Endothelial cell of umbilical vein (primary cell): Measurements from ENCODE around the gene ZBTB6. TPM values are rescaled to one million over a fixed set of nuclear protein-coding genes. Genes with fewer than 3 reads are reported as not detected.

Experiments
- BruUV-seq: library from RNA; stranded (reverse); fragments of 400-500 nt; replicated peaks from 2 replicates; lab custom pipeline; 2021; lab: Mats Ljungman, UMichigan
- CTCF ChIA-PET: fragments of 300-600, 350-600 bp; sonication (Branson Sonifier 250); formaldehyde crosslinking; loops from one replicate; lab custom pipeline; 2021; ENCODE audit warnings: antibody characterized with exemption, inconsistent platforms; lab: Charles Lee
- POLR2A ChIA-PET: fragments of 300-600, 350-600 bp; sonication (Branson Sonifier 250); formaldehyde crosslinking; loops from one replicate; lab custom pipeline; 2021; ENCODE audit warnings: antibody characterized with exemption, inconsistent platforms; lab: Charles Lee
- DNase-seq: peaks from one replicate; pipeline ENCODE4 v3.0.0-alpha.2; 2011; ENCODE audit warnings: low read depth, low spot score
- FAIRE-seq: peaks from 2 replicates; lab custom pipeline; 2011; peaks lifted over from hg19 to GRCh38; lab: Jason Lieb, UNC
- H2AFZ ChIP-seq: 2 replicates; pipeline ENCODE4 v1.6.0; 2012; ENCODE audit warnings: low read depth, low read length, control low read depth, inconsistent platforms
- H3K27ac ChIP-seq: 2 replicates; pipeline ENCODE4 v1.5.1; 2011; ENCODE audit warnings: low read depth, mild to moderate bottlenecking, control low read depth, low read length, moderate library complexity; ENCODE audit not compliant: insufficient read depth
- H3K27me3 ChIP-seq, 2 experiments: 2 replicates each; pipeline versions ENCODE4 v1.6.0 to v1.6.1; 2011; ENCODE audit warnings: low read length in 2 of 2, mixed read lengths in 1 of 2; ENCODE audit not compliant: control insufficient read depth in 2 of 2, insufficient read depth in 2 of 2
- H3K36me3 ChIP-seq, 2 experiments: 2 replicates in 1 of 2; 3 replicates in 1 of 2; pipeline ENCODE4 v1.5.1; 2011; ENCODE audit warnings: low read length in 2 of 2, mild to moderate bottlenecking in 1 of 2, moderate library complexity in 1 of 2; ENCODE audit not compliant: control insufficient read depth in 2 of 2, insufficient read depth in 2 of 2; ENCODE audit errors: extremely low read depth in 1 of 2
- H3K4me1 ChIP-seq: 3 replicates; pipeline ENCODE4 v1.5.1; 2011; ENCODE audit warnings: mild to moderate bottlenecking, low read length; ENCODE audit not compliant: control insufficient read depth, insufficient read depth; ENCODE audit errors: extremely low read depth
- H3K4me2 ChIP-seq: 2 replicates; pipeline ENCODE4 v1.6.1; 2011; ENCODE audit warnings: low read length, control low read depth, mixed read lengths; ENCODE audit not compliant: insufficient read depth
- H3K4me3 ChIP-seq, 3 experiments: fragments of 200-600 bp in 1 of 3; sonication (generic), shearing (Covaris generic) in 1 of 3; replicated peaks in 1 of 3; 2 replicates each; pipeline ENCODE4 v1.5.1; 2011 to 2016; ENCODE audit warnings: control low read depth in 3 of 3, low read length in 3 of 3, mild to moderate bottlenecking in 2 of 3, inconsistent platforms in 1 of 3, low read depth in 1 of 3, moderate library complexity in 1 of 3; ENCODE audit not compliant: insufficient read depth in 1 of 3
- H3K79me2 ChIP-seq: 2 replicates; pipeline ENCODE4 v1.6.0; 2012; ENCODE audit warnings: low read length, inconsistent platforms; ENCODE audit not compliant: control insufficient read depth, insufficient read depth
- H3K9ac ChIP-seq: replicated peaks from 2 replicates; pipeline ENCODE3; 2011; ENCODE audit warnings: low read length, control low read depth; ENCODE audit not compliant: insufficient read depth; ENCODE audit errors: extremely low read depth
- H3K9me1 ChIP-seq: replicated peaks from 3 replicates; pipeline ENCODE4 v1.6.0; 2011; ENCODE audit warnings: mild to moderate bottlenecking, low read length; ENCODE audit not compliant: control insufficient read depth, insufficient read depth; ENCODE audit errors: extremely low read depth
- H3K9me3 ChIP-seq: replicated peaks from 2 replicates; pipeline ENCODE4 v1.5.1; 2012; ENCODE audit warnings: low read length, inconsistent platforms; ENCODE audit not compliant: control insufficient read depth, insufficient read depth
- H4K20me1 ChIP-seq: replicated peaks from 2 replicates; pipeline ENCODE3; 2011; ENCODE audit warnings: mild to moderate bottlenecking, low read length; ENCODE audit not compliant: control insufficient read depth, insufficient read depth; ENCODE audit errors: extremely low read depth
- CTCF ChIP-seq, 2 donors: IDR thresholded peaks; 1 replicate in 1 of 2; 2 replicates in 1 of 2; pipeline ENCODE4 v1.5.1; 2011; ENCODE audit warnings: low read length in 2 of 2, mild to moderate bottlenecking in 2 of 2, moderate library complexity in 2 of 2, control low read depth in 1 of 2, inconsistent platforms in 1 of 2, low read depth in 1 of 2; ENCODE audit not compliant: insufficient read depth in 1 of 2; ENCODE audit errors: extremely low read depth in 1 of 2
- EZH2 ChIP-seq: IDR thresholded peaks from 2 replicates; pipeline ENCODE4 v1.6.1; 2012; ENCODE audit warnings: borderline replicate concordance, low read depth, mild to moderate bottlenecking, moderate library complexity, low read length, inconsistent platforms; ENCODE audit not compliant: severe bottlenecking
- FOS ChIP-seq: IDR thresholded peaks from 2 replicates; pipeline ENCODE4 v1.6.1; 2011; ENCODE audit warnings: mild to moderate bottlenecking, low read length, moderate library complexity, borderline replicate concordance; ENCODE audit not compliant: insufficient read depth
- GATA2 ChIP-seq: IDR thresholded peaks from 2 replicates; pipeline ENCODE4 v1.7.0; 2011; ENCODE audit warnings: low read depth, mild to moderate bottlenecking, moderate library complexity, mixed read lengths, low read length; ENCODE audit not compliant: insufficient read length, insufficient read depth
- JUN ChIP-seq: IDR thresholded peaks from 2 replicates; pipeline ENCODE4 v1.6.1; 2011; ENCODE audit warnings: borderline replicate concordance, low read depth; ENCODE audit not compliant: insufficient read length, insufficient read depth
- MAX ChIP-seq: IDR thresholded peaks from 2 replicates; pipeline ENCODE4 v1.6.1; 2011; ENCODE audit not compliant: insufficient read depth, insufficient read length
- MYC ChIP-seq: IDR thresholded peaks from one replicate; pipeline ENCODE4 v1.6.1; 2011; ENCODE audit warnings: mild to moderate bottlenecking, low read depth, low read length
- POLR2A ChIP-seq: IDR thresholded peaks from 2 replicates; pipeline ENCODE4 v1.6.1; 2012; ENCODE audit warnings: low read depth, mild to moderate bottlenecking, control low read depth, low read length
- POLR2AphosphoS5 ChIP-seq: IDR thresholded peaks from 2 replicates; pipeline ENCODE4 v1.6.1; 2012; ENCODE audit warnings: low read depth, mild to moderate bottlenecking, control low read depth, low read length, moderate library complexity; ENCODE audit not compliant: insufficient read depth
- dilution Hi-C: fragments of 300-500 bp; cut with MboI; formaldehyde crosslinking; loops from one replicate; pipeline ENCODE4 v1.15.0; 2019; ENCODE audit warnings: low sequenced_read_pairs; ENCODE audit not compliant: extremely low pct_ligation_motif_present
- intact Hi-C: fragments of 100-400 bp; cut with micrococcal nuclease; formaldehyde crosslinking; loops from one replicate; pipeline ENCODE4 v1.10.0; 2022
- polyA plus RNA-seq, 4 experiments: library from polyadenylated mRNA; depleted of rRNA in 3 of 4; stranded (reverse) in 3 of 4; unstranded in 1 of 4; fragments of >200 nt; gene quantifications; 2 replicates each; pipeline versions ENCODE4 v1.2.1 to v1.2.3, GENCODE V29; 2011 to 2012; ENCODE audit warnings: missing spikeins in 1 of 4
- total RNA-seq: library from RNA; stranded (reverse); gene quantifications from 2 replicates; pipeline ENCODE4 v1.2.3, GENCODE V29; 2021

ZBTB6 gene
- total and polyA plus RNA-seq, 2 donors (not counting 3 experiments of a cell fraction or from before 2014, with no cell fraction given): 1.6 to 5.5 TPM

DNA sequence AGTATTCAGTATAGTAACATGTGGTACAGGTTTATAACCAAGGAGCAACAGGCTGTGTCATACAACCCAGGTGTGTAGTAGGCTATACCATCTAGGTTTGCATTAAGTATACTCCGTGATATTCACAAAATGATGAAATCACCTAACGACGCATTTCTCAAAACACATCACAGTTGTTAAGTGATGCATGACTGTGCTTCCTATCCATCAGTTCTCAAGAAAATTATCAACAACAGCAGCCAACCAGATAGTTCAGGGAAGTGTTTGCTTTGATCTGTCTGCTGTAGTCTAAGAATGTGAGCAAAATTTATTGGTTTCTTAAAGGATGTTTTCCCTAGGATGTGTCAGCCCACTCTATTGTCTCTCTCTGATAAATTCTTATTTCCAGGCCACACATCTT is 10.8 kb upstream of the ZBTB6 start:
- ChIA-PET CTCF (interaction anchor here (0.7 to 2.1 kb wide), 5 partner anchors 9 to 67 kb away, joined by 3 to 5 read pairs (median 4); partner anchors contain the start of genes RABGAP1 and RC3H2), POLR2A (no interaction called here)
- Histone ChIP-seq H3K4me2 (no peak overlapping the region), H3K27ac (peak overlapping the region; percentile 49), H2AFZ (no peak overlapping the region), H3K36me3 (peaks cover 0 to under 1% of the 10 kb centered on the region in 2 experiments), H3K27me3 (no peaks in the 10 kb centered on the region), H3K4me3 (no peak overlapping the region), H4K20me1 (no peaks in the 10 kb centered on the region), H3K9me3 (no peaks in the 10 kb centered on the region), H3K9ac (peak overlapping the region; percentile 58), H3K79me2 (peaks cover 4% of the 10 kb centered on the region), H3K4me1 (peaks cover 9% of the 10 kb centered on the region), H3K9me1 (no peaks in the 10 kb centered on the region)
- peak; percentile 77 for DNase-seq
- FAIRE-seq: peak; percentile 74
- intact Hi-C loops: no loop called here
- TF ChIP-seq FOS (peak; percentile 10), JUN (peak; percentile 62), POLR2A (no peak)
- no TSS peak for BruUV-seq
- dilution Hi-C loops: no loop called here

- no peak for TF ChIP-seq POLR2A
- no peak for TF ChIP-seq CTCF (IDR thresholded peaks at IDR 0.05; ENCODE audit: extremely low read depth in 1 of 2, insufficient read depth in 1 of 2, low read depth in 1 of 2, low read length in 2 of 2)
- TF ChIP-seq MAX: no peak
- no peak for TF ChIP-seq MYC
- no peak for TF ChIP-seq JUN
- TF ChIP-seq POLR2AphosphoS5: no peak
- no peak for TF ChIP-seq FOS
- no peak for TF ChIP-seq GATA2
- TF ChIP-seq EZH2: no peak
- Histone ChIP-seq H3K36me3 (peaks cover 0 to 5% of the 10 kb centered on the region in 2 experiments), H3K9me3 (no peaks in the 10 kb centered on the region), H3K4me3 (no peak overlapping the region), H2AFZ (no peak overlapping the region), H3K79me2 (peaks cover 2% of the 10 kb centered on the region), H3K4me2 (no peak overlapping the region), H3K4me1 (peaks cover 9% of the 10 kb centered on the region), H3K9me1 (no peaks in the 10 kb centered on the region), H3K9ac (no peak overlapping the region), H4K20me1 (no peaks in the 10 kb centered on the region), H3K27ac (no peak overlapping the region), H3K27me3 (no peaks in the 10 kb centered on the region)
- no peak for FAIRE-seq
- BruUV-seq: no TSS peak
- ChIA-PET CTCF (no interaction called here), POLR2A (no interaction called here)
- dilution Hi-C loops: no loop called here
- intact Hi-C loops: no loop called here
- no peak for DNase-seq
Observed at GRCh38 chr9:122922713-122923112, 9.6 kb upstream of the ZBTB6 start.
